Skeletal muscle satellite cell (primary cell): ENCODE results near the gene CAMTA1.
"Not testable (repeated sequence)": the region's sequence is repeated elsewhere in the genome, so short reads cannot be mapped to it uniquely, and the experiment has no call there.

Experiments used
- H3K27me3 ChIP-seq: 2 replicates; pipeline ENCODE4 v1.7.0; 2013; ENCODE audit warnings: low read length; ENCODE audit not compliant: control insufficient read depth, insufficient read depth
- H3K36me3 ChIP-seq: 2 replicates; pipeline ENCODE4 v1.7.0; 2013; ENCODE audit warnings: mild to moderate bottlenecking, control low read depth, low read length; ENCODE audit not compliant: insufficient read depth
- H3K4me1 ChIP-seq: 2 replicates; pipeline ENCODE4 v1.7.0; 2013; ENCODE audit warnings: low read length; ENCODE audit not compliant: control insufficient read depth, insufficient read depth
- H3K4me2 ChIP-seq: 2 replicates; pipeline ENCODE4 v1.7.0; 2013; ENCODE audit warnings: mild to moderate bottlenecking, low read length
- H3K4me3 ChIP-seq: 2 replicates; pipeline ENCODE4 v1.7.0; 2013; ENCODE audit warnings: low read length
- H3K9ac ChIP-seq: 2 replicates; pipeline ENCODE4 v1.7.0; 2013; ENCODE audit warnings: mild to moderate bottlenecking, low read depth, low read length, moderate library complexity
- H3K9me3 ChIP-seq: replicated peaks from 2 replicates; pipeline ENCODE4 v1.7.0; 2013; ENCODE audit warnings: mild to moderate bottlenecking, control low read depth, low read length

Gene CAMTA1

GRCh38 chr1:7702365-7702764 lies 917.1 kb downstream of the CAMTA1 start:
- Histone ChIP-seq H3K27me3 (peaks cover 74% of the 10 kb centered on the region), H3K9ac (no peak overlapping the region), H3K4me1 (peaks cover 10% of the 10 kb centered on the region), H3K4me3 (no peak overlapping the region), H3K36me3 (no peaks in the 10 kb centered on the region), H3K4me2 (no peak overlapping the region), H3K9me3 (no peaks in the 10 kb centered on the region)

GRCh38 chr1:7703321-7704213 lies 918.3 kb downstream of the CAMTA1 start:
- H3K4me3 ChIP-seq: no peak overlapping the region
- H3K9ac ChIP-seq: no peak overlapping the region
- H3K27me3 ChIP-seq: peaks cover 67% of the 10 kb centered on the region

GRCh38 chr1:7704214-7705047 lies 919.2 kb downstream of the CAMTA1 start:
- Histone ChIP-seq H3K9ac (no peak overlapping the region), H3K27me3 (peaks cover 64% of the 10 kb centered on the region), H3K36me3 (no peaks in the 10 kb centered on the region), H3K4me2 (peak overlapping the region; percentile 72), H3K4me1 (peaks cover 10% of the 10 kb centered on the region), H3K4me3 (peak overlapping the region; percentile 51), H3K9me3 (no peaks in the 10 kb centered on the region)

More at GRCh38 chr1:7703321-7704213, 918.3 kb downstream of the CAMTA1 start:
- peaks cover 10% of the 10 kb centered on the region for H3K4me1 ChIP-seq
- no peaks in the 10 kb centered on the region for H3K9me3 ChIP-seq
- H3K36me3 ChIP-seq: no peaks in the 10 kb centered on the region
- no peak overlapping the region for H3K4me2 ChIP-seq

GRCh38 chr1:7705048-7705907 lies 920.0 kb downstream of the CAMTA1 start:
- H3K4me3 ChIP-seq: peak overlapping the region; percentile 51
- no peak overlapping the region for H3K9ac ChIP-seq
- H3K4me1 ChIP-seq: peaks cover 10% of the 10 kb centered on the region
- H3K4me2 ChIP-seq: peak overlapping the region; percentile 72
- H3K9me3 ChIP-seq: no peaks in the 10 kb centered on the region
- H3K27me3 ChIP-seq: peaks cover 59% of the 10 kb centered on the region
- no peaks in the 10 kb centered on the region for H3K36me3 ChIP-seq

GRCh38 chr1:7705908-7706216 lies 920.6 kb downstream of the CAMTA1 start:
- Histone ChIP-seq H3K36me3 (no peaks in the 10 kb centered on the region), H3K9me3 (no peaks in the 10 kb centered on the region), H3K4me1 (peaks cover 10% of the 10 kb centered on the region), H3K27me3 (peaks cover 53% of the 10 kb centered on the region), H3K9ac (no peak overlapping the region), H3K4me2 (peak overlapping the region; percentile 29), H3K4me3 (no peak overlapping the region)

GRCh38 chr1:7707527-7707926 lies 922.3 kb downstream of the CAMTA1 start:
- Histone ChIP-seq H3K4me3 (no peak overlapping the region), H3K9ac (no peak overlapping the region), H3K27me3 (peaks cover 43% of the 10 kb centered on the region), H3K9me3 (no peaks in the 10 kb centered on the region), H3K36me3 (no peaks in the 10 kb centered on the region), H3K4me1 (peaks cover 10% of the 10 kb centered on the region), H3K4me2 (no peak overlapping the region)

- H3K27me3 ChIP-seq: peaks cover 43% of the 10 kb centered on the region
Observed at GRCh38 chr1:7708065-7708464, 922.8 kb downstream of the CAMTA1 start.

GRCh38 chr1:7710859-7711258 lies 925.6 kb downstream of the CAMTA1 start:
- Histone ChIP-seq H3K4me3 (no peak overlapping the region), H3K9me3 (no peaks in the 10 kb centered on the region), H3K4me1 (peaks cover under 1% of the 10 kb centered on the region), H3K27me3 (peaks cover 39% of the 10 kb centered on the region), H3K36me3 (no peaks in the 10 kb centered on the region), H3K4me2 (no peak overlapping the region), H3K9ac (no peak overlapping the region)

More at GRCh38 chr1:7708065-7708464, 922.8 kb downstream of the CAMTA1 start:
- H3K4me2 ChIP-seq, H3K4me3 ChIP-seq, H3K36me3 ChIP-seq, H3K9me3 ChIP-seq, H3K9ac ChIP-seq: not testable (repeated sequence)
- H3K4me1 ChIP-seq: peaks cover 10% of the 10 kb centered on the region

GRCh38 chr1:7712731-7713323 lies 927.6 kb downstream of the CAMTA1 start:
- H3K9ac ChIP-seq: no peak overlapping the region
- no peaks in the 10 kb centered on the region for H3K4me1 ChIP-seq
- no peak overlapping the region for H3K4me2 ChIP-seq
- H3K36me3 ChIP-seq: no peaks in the 10 kb centered on the region
- H3K27me3 ChIP-seq: peaks cover 29% of the 10 kb centered on the region
- H3K9me3 ChIP-seq: no peaks in the 10 kb centered on the region
- H3K4me3 ChIP-seq: no peak overlapping the region

- Histone ChIP-seq H3K4me2 (no peak overlapping the region), H3K27me3 (peaks cover 38% of the 10 kb centered on the region), H3K9me3 (no peaks in the 10 kb centered on the region), H3K4me1 (no peaks in the 10 kb centered on the region), H3K9ac (no peak overlapping the region), H3K4me3 (no peak overlapping the region), H3K36me3 (no peaks in the 10 kb centered on the region)
Observed at GRCh38 chr1:7716506-7716905, 931.3 kb downstream of the CAMTA1 start.
